HG03442 (cell line): ENCODE measurements around the gene HAUS7.
A peak's percentile ranks its signal among the peaks of the same experiment; 100 is the strongest.
"Not testable (repeated sequence)": the region's sequence is repeated elsewhere in the genome, so short reads cannot be mapped to it uniquely, and the experiment has no call there.

Source experiments
- ATAC-seq: cut with Tn5 transposase; IDR thresholded peaks from one replicate; pipeline ENCODE4 v1.9.1; 2021; ENCODE audit warnings: mild to moderate bottlenecking, moderate library complexity; ENCODE audit not compliant: unreplicated experiment

HAUS7 gene

GRCh38 chrX:153411255-153411987, 59.0 kb downstream of the HAUS7 start, which contains the start of gene ZFP92:
TSS of gene ZFP92 (plus strand) at chrX:153411472. CDS start at chrX:153418323, 6,851 bp downstream.
- peak; percentile 60 for ATAC-seq

DNA sequence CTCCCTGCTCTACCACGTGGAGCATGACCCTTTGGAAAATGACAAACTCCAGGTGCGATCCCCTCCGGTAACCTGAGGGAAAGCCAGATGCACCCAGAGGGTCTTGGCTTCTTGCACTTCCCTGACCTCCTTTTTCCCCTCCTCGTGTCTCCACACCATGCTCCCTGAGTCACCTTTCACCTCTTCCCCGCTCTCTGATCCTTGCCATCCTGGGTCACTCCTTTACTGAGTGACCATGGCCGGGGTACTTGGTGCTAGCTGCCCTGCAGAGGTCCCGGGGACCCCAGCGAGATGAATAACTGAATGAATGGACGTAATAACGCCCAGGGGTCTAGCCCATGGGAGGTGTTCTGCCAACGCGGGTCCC, 59.5 kb downstream of the HAUS7 start:
- no peak for ATAC-seq

GRCh38 chrX:153410373-153410772, 60.0 kb downstream of the HAUS7 start:
- no peak for ATAC-seq

GRCh38 chrX:153409414-153410101, 60.8 kb downstream of the HAUS7 start:
- ATAC-seq = no peak

DNA sequence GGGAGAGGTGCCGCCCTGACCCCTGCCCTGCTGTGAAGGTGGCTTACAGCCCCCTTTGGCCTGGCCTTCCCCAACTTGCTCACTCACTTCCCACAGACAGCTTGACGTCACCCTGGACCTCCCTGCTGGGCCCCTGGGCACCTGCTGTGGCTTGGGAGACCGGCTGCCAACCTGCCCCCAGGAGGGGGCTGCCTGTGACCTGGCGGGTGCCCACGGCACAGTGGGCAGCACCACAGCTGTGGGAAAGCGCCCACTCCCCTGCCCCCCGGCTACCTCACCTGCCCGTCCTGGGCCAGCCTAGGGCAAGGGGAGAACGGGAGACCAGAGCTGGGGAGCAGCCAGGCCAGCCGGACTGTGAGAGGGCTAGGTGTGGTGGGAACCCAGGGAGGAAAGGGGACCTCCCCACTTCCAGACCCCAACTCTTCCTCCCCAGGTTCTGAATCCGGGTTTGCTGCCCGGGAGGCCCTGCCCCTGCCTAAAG, 61.5 kb downstream of the HAUS7 start:
- ATAC-seq = no peak

DNA sequence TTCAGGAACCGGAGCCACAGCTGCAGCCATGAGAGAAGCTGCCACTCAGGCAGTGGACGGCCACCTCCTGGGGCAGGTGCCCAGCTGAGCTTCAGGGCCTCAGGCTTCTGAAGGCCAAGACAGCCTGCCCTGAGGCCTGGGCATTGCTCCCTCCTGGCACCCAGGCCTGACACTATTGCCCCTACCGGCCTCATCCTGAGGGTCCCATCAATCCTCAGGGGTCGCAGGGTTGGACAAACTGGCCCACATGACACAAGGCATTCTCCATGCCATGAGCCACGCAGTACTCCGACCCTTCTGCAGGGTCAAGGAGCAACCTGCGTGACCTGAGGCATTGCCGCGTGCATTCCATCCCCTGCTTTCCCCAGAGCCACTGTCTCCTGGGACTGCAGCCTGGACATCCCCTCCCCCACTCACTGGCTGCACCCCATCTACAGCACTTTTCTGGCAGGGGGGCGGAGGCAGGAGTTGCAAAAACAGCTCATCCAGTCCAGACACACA, 62.1 kb downstream of the HAUS7 start:
- no peak for ATAC-seq

DNA sequence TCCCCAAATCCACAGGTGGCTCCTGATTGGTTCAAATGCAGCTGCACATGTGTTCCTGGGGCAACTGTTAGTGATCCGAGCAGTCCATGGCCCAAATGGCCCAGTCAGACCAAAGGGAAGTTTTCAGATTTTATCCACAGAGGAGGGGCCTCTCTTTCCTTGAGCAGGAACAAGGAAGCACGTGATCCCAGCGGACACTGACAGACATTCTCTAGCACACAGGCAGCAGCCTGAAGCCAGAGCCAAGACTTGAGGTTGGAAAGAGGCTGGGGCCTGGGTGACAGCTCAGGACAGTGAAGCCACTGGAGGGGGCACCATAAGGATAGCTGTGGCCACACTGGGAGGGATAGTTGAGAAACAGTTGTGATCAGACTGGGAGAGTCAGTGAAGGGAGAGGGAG, 62.6 kb downstream of the HAUS7 start:
- ATAC-seq = no peak

- no peak for ATAC-seq
These were observed 63.5 kb downstream of the HAUS7 start for GRCh38 chrX:153406903-153407302.

DNA sequence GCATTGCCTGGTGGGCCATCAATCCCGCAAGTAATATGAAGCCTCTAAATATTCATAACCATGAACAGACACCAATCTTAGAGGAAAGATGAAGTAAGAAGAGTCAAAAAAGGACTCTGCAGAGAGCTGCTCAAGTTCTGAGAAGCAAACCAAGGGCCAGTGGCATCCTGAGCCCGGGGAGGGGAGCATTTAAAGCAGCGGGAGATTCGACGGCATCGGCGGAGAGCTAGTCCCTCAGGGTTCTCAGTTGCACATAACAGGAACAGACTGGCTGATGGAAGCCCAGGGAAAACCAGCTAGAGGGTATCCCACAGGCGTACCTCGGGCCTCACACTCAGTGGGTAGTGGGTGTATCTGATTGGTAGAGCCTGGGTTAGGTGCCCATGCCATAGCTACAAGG, 64.4 kb downstream of the HAUS7 start:
- ATAC-seq = no peak

DNA sequence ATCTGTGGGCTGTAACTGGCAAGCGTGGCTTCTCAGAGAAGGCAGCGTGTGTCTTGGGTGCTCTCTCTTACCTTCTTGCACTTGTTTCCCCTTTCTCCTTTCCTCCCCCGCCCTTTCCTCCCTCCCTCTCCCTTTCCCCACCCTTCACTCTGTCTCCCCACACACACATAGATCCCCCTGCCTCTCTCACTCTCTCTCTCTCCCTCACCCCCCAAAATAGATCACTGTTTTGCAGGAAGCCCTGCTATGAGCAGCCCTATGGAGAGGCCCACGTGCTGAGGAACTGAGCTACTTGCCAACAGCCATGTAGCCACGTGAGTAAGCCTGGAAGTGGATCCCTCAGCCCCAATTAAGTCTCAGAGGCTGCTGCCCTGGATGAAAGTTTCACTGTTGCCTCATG, 65.0 kb downstream of the HAUS7 start:
- ATAC-seq = no peak

GRCh38 chrX:153404333-153404732, 66.0 kb downstream of the HAUS7 start:
- not testable (repeated sequence) for ATAC-seq

DNA sequence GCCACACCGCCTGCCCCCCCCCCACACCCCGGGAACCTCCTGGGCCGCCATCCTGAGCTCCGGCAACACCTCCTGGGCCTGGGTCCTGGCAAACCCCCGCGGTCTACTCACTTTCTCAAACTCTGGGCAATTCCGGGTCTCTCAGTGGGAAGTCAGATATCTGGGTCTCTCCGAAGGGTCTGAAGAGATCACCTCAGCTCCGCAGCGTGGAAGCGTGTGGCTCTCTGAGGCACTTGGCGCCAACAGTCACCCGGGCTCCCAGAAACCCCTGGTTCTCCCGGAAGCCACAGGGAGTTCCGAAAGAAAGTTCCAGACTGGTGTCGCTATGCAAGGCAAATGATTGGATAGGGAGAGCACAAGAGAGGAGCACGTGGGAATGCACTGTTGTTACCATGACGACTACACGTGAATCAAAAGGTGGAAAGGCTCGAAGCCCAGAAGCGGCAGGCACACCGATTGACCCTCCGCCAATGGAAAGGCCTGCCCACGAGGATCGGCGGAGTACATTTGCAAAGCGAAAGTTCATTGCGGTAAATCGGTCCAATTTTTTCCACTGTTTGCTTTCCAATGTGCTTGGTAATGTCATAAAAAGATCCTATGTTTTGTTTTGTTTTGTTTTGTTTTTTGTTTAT, 69.1 kb downstream of the HAUS7 start, which contains the start of gene PNMA6E:
TSS of gene PNMA6E (minus strand) at position 218 of the 632 bp plus-strand sequence. CDS start 2,501 bp downstream, outside the sequence.
- no peak for ATAC-seq

DNA sequence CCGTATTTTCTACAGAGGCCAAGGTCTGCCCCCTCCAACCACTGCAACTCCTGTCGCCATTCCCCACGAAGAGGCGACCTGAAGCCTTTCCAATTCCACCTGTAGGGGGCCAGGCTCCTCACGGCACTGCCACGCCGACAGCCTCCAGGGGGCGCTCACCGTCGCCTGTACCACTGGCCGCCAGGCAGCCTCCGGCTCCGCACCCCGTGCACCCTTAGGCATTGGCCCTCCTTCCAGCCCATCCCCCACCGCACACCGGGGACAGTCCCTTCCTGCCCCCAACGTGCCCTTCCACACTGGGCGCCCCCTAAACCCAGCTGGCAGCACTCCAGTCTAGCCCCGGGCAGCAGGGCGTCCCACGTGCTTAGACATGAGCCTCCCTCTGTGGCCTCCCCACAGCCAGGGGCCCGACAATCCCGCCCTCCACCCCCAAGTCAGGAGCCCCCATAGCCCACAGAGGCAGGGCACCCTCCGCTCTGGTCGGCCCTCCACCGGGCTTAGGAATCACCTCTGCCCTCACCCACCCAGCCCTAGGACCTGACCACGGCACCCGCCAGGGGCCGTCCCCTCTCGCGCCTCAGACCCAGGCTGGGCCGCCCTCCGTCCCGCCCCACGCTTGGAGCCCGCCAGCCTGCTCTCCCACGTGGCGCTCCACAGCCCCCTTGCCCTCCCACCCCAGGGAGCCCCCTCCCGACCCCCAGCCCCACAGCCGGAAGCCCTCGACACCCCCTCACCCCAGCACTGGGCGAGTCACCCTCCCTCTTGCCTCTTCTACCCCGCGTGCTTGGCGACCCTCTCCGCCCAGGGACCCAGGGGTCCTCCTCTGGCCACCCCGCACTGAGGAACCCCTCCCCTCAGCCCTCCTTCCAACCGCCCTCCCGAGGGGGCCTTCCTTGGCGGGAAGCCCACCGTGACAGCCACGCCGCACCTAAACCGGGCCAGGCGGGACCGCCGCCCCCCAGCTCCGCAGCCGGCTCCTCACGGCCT, 69.9 kb downstream of the HAUS7 start:
- peak; percentile 46 for ATAC-seq

- no peak for ATAC-seq
These were observed 72.0 kb downstream of the HAUS7 start for GRCh38 chrX:153398275-153398960.
